WTC11 (cell line): ENCODE measurements around the gene PRSS48. TPM values are rescaled to one million over a fixed set of nuclear protein-coding genes. Genes with fewer than 3 reads are reported as not detected.

Experiments used
- ATAC-seq: fragments of 200-7000 bp; cut with Tn5 transposase; 2 replicates; pipeline ENCODE4 v1.10.0; 2021; ENCODE audit warnings: mild to moderate bottlenecking, moderate library complexity
- CTCF ChIA-PET: fragments of 300-600 bp; sonication (Branson Sonifier 250); formaldehyde crosslinking; loops from one replicate; lab custom pipeline; 2021; ENCODE audit warnings: antibody characterized with exemption; lab: Charles Lee
- POLR2A ChIA-PET: fragments of 350-600 bp; sonication (Branson Sonifier 250); formaldehyde crosslinking; loops from one replicate; lab custom pipeline; 2021; ENCODE audit warnings: antibody characterized with exemption; lab: Charles Lee
- DNase-seq: peaks from one replicate; pipeline ENCODE4 v3.0.0; 2021; ENCODE audit warnings: low spot score
- H3K27ac Mint-ChIP-seq: 2 replicates; pipeline ENCODE4 v1.8.0; 2021; ENCODE audit warnings: mixed read lengths
- H3K27me3 Mint-ChIP-seq: 2 replicates; pipeline ENCODE4 v1.8.0; 2021; ENCODE audit warnings: low read depth, mild to moderate bottlenecking, moderate library complexity, mixed read lengths
- H3K36me3 Mint-ChIP-seq: 2 replicates; pipeline ENCODE4 v1.8.0; 2021; ENCODE audit warnings: mixed read lengths
- H3K4me1 Mint-ChIP-seq: 2 replicates; pipeline ENCODE4 v1.8.0; 2022; ENCODE audit warnings: mixed read lengths
- H3K4me3 Mint-ChIP-seq: 2 replicates; pipeline ENCODE4 v1.8.0; 2021; ENCODE audit warnings: mild to moderate bottlenecking, moderate library complexity, mixed read lengths
- H3K9me3 Mint-ChIP-seq: 2 replicates; pipeline ENCODE4 v1.8.0; 2021; ENCODE audit warnings: mixed read lengths
- CDX4 ChIP-seq: fragments of 250-450 bp; sonication (Bioruptor Pico); IDR thresholded peaks from 2 replicates; pipeline ENCODE4 v1.9.0; 2021; ENCODE audit warnings: moderate library complexity, mild to moderate bottlenecking, inconsistent platforms, borderline replicate concordance
- CREB1 ChIP-seq: sonication (generic); formaldehyde crosslinking; IDR thresholded peaks from 2 replicates; pipeline ENCODE4 v1.8.0; 2023; ENCODE audit warnings: mild to moderate bottlenecking, missing genetic modification reagents
- ETV6 ChIP-seq: sonication (generic); formaldehyde crosslinking; IDR thresholded peaks from 2 replicates; pipeline ENCODE4 v1.8.1; 2022; ENCODE audit warnings: mild to moderate bottlenecking, missing genetic modification reagents
- FOXK1 ChIP-seq: sonication (generic); formaldehyde crosslinking; IDR thresholded peaks from 2 replicates; pipeline ENCODE4 v1.8.0; 2022; ENCODE audit warnings: mild to moderate bottlenecking, moderate library complexity, missing genetic modification reagents
- GABPB1 ChIP-seq: sonication (generic); formaldehyde crosslinking; IDR thresholded peaks from 2 replicates; pipeline ENCODE4 v1.8.1; 2023; ENCODE audit warnings: mild to moderate bottlenecking, missing genetic modification reagents
- IRF2 ChIP-seq: sonication (generic); formaldehyde crosslinking; IDR thresholded peaks from 2 replicates; pipeline ENCODE4 v1.8.0; 2022; ENCODE audit warnings: low read depth, missing genetic modification reagents, borderline replicate concordance
- JUN ChIP-seq: sonication (generic); formaldehyde crosslinking; IDR thresholded peaks from 2 replicates; pipeline ENCODE4 v1.8.0; 2023; ENCODE audit warnings: mild to moderate bottlenecking, missing genetic modification reagents
- NR3C1 ChIP-seq: sonication (generic); formaldehyde crosslinking; conservative IDR thresholded peaks from 2 replicates; pipeline ENCODE4 v1.8.1; 2023; ENCODE audit warnings: low read depth, mild to moderate bottlenecking, missing genetic modification reagents
- OVOL2 ChIP-seq: fragments of 250-450 bp; sonication (Bioruptor Pico); IDR thresholded peaks from 2 replicates; pipeline ENCODE4 v1.9.0; 2021; ENCODE audit warnings: mild to moderate bottlenecking, borderline replicate concordance
- PRDM15 ChIP-seq: sonication (generic); formaldehyde crosslinking; IDR thresholded peaks from 2 replicates; pipeline ENCODE4 v1.8.0; 2022; ENCODE audit warnings: missing genetic modification reagents
- PRRX2 ChIP-seq: fragments of 250-450 bp; sonication (Bioruptor Pico); IDR thresholded peaks from 2 replicates; pipeline ENCODE4 v1.8.0; 2021; ENCODE audit warnings: mild to moderate bottlenecking
- RELA ChIP-seq: sonication (generic); formaldehyde crosslinking; IDR thresholded peaks from 2 replicates; pipeline ENCODE4 v1.8.1; 2022; ENCODE audit warnings: missing genetic modification reagents, mild to moderate bottlenecking, borderline replicate concordance
- RORB ChIP-seq: fragments of 250-450 bp; sonication (Bioruptor Pico); IDR thresholded peaks from 2 replicates; pipeline ENCODE4 v1.9.0; 2021; ENCODE audit warnings: mild to moderate bottlenecking
- TP53 ChIP-seq: sonication (generic); formaldehyde crosslinking; IDR thresholded peaks from 2 replicates; pipeline ENCODE4 v1.8.1; 2023; ENCODE audit warnings: mild to moderate bottlenecking, missing genetic modification reagents
- USF1 ChIP-seq: sonication (generic); formaldehyde crosslinking; IDR thresholded peaks from 2 replicates; pipeline ENCODE4 v1.8.0; 2022; ENCODE audit warnings: mild to moderate bottlenecking, missing genetic modification reagents
- USF2 ChIP-seq: sonication (generic); formaldehyde crosslinking; IDR thresholded peaks from 2 replicates; pipeline ENCODE4 v1.8.1; 2023; ENCODE audit warnings: mild to moderate bottlenecking, missing genetic modification reagents, moderate library complexity
- ZNF263 ChIP-seq: sonication (generic); formaldehyde crosslinking; IDR thresholded peaks from 2 replicates; pipeline ENCODE4 v1.8.1; 2022; ENCODE audit warnings: low read depth, mild to moderate bottlenecking, moderate library complexity, missing genetic modification reagents
- ZNF317 ChIP-seq: sonication (generic); formaldehyde crosslinking; IDR thresholded peaks from 2 replicates; pipeline ENCODE4 v1.8.1; 2023; ENCODE audit warnings: low read depth, mild to moderate bottlenecking, moderate library complexity, missing genetic modification reagents, borderline replicate concordance
- ZNF532 ChIP-seq: fragments of 250-450 bp; sonication (Bioruptor Pico); IDR thresholded peaks from 2 replicates; pipeline ENCODE4 v1.9.0; 2021; ENCODE audit warnings: mild to moderate bottlenecking, borderline replicate concordance
- total RNA-seq: library from RNA; stranded (reverse); gene quantifications from 3 replicates; pipeline ENCODE4 v1.2.3, GENCODE V29; 2021

The PRSS48 gene
- total RNA-seq, 1 experiment from 2014 or later: not detected

GRCh38 chr4:151259752-151260151 lies 17.2 kb upstream of the PRSS48 start (continued):
- no peak for TF ChIP-seq OVOL2 (CRISPR knock-in tag)
- no peak for TF ChIP-seq ZNF263
- TF ChIP-seq TP53 (CRISPR knock-in tag): no peak
- no peak for TF ChIP-seq GABPB1 (CRISPR knock-in tag)
- no peak for TF ChIP-seq CDX4 (CRISPR knock-in tag)
- no peak for TF ChIP-seq CREB1 (CRISPR knock-in tag)
- no peak for TF ChIP-seq JUN

- H3K9me3 Mint-ChIP-seq: peaks cover 9% of the 10 kb centered on the region; the same call in 1 of the 2 replicates
- peaks cover 15% of the 10 kb centered on the region for H3K36me3 Mint-ChIP-seq
- TF ChIP-seq IRF2 (no peak), RELA (CRISPR knock-in tag) (no peak), RORB (CRISPR knock-in tag) (no peak), USF2 (CRISPR knock-in tag) (no peak), PRRX2 (no peak), ZNF317 (CRISPR knock-in tag) (no peak), ETV6 (CRISPR knock-in tag) (no peak), FOXK1 (CRISPR knock-in tag) (no peak), ZNF532 (no peak), NR3C1 (CRISPR knock-in tag) (no peak), USF1 (CRISPR knock-in tag) (no peak)
- TF ChIP-seq, all 79 proteins: peak for 0
- ATAC-seq: no peak
- Mint-ChIP-seq H3K4me1 (no peaks in the 10 kb centered on the region), H3K27me3 (no peaks in the 10 kb centered on the region), H3K27ac (no peak overlapping the region), H3K4me3 (no peak overlapping the region)
- POLR2A ChIA-PET: no interaction called here
- CTCF ChIA-PET: no interaction called here
- no peak for DNase-seq
Measured at GRCh38 chr4:151260526-151260925, 16.4 kb upstream of the PRSS48 start.

- peaks cover 5% of the 10 kb centered on the region for H3K36me3 Mint-ChIP-seq
Measured at GRCh38 chr4:151263455-151263854, 13.5 kb upstream of the PRSS48 start.

More at GRCh38 chr4:151263455-151263854, 13.5 kb upstream of the PRSS48 start:
- Mint-ChIP-seq H3K27ac (no peak overlapping the region), H3K9me3 (peaks cover 5% of the 10 kb centered on the region; the same call in 1 of the 2 replicates), H3K4me1 (no peaks in the 10 kb centered on the region), H3K4me3 (no peak overlapping the region), H3K27me3 (no peaks in the 10 kb centered on the region)
- TF ChIP-seq PRDM15 (CRISPR knock-in tag): no peak
- DNase-seq (no peak), ATAC-seq (no peak)
- ChIA-PET CTCF (interaction anchor here (1.5 kb wide), 1 partner anchor 13 kb away, joined by 7 read pairs; the partner anchor contains the start of gene PRSS48), POLR2A (no interaction called here)
